Femur (tissue), 1 donor: ENCODE data around the gene SF1.

Source experiments
- DNase-seq: peaks from one replicate; pipeline ENCODE4 v3.0.0-alpha.2; 2017

SF1 gene

DNA sequence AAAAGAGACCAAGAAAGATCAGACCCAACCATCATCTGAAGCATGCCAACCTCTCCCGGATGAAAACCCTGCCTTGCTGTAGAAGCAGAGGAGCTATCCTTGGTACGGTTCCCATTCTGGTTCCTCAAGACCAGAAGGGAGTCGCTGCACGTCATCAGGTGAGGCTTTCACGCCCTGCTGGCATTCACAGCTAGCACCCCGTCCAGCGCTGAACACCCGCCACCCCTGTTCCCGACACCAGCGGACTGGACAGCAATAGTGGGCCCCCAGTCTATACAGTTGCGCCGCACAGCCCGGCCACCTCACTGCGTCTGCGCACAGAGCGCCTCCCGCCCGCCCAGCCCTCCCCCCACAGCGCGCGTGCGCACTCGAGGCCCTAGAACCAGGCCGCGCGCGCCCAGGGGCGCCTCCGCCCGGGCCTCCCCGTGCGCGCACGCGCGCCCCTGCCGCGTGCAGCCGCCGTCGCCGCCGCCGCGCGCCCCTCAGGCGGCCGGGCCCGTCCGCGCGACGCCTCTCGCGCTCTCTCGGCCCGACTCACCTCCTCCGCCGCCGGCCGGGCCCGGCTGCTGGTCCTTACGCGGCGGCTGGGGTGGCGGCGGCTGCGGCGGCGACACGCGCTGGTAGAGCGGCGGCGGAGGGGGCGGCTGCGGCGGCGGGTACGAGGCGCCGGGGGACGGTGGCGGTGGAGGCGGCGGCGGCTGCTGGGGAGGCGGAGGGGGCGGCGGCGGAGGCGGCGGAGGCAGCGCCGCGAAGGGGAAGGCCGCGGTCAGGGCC lies 706 bp downstream of the SF1 start:
- peak; percentile 93 for DNase-seq

DNA sequence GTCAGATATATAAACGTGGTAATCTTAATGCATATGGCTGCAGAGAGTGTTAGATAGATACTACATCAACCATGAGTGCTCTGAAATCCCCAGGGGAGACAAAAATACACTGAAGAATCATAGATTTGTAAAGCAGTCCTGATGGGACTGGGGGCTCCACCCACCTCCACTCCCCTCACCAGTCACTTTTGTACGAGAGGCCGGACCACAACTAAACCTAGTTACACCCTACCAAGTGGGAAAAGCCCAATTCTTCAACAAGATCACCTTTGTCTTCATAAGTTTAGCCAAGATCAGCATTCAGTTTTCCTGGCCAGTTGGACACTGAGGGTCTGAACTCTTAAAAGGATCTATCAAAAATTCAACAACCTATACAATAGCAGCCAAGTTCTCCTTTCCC lies 1.5 kb downstream of the SF1 start:
- no peak for DNase-seq

DNA sequence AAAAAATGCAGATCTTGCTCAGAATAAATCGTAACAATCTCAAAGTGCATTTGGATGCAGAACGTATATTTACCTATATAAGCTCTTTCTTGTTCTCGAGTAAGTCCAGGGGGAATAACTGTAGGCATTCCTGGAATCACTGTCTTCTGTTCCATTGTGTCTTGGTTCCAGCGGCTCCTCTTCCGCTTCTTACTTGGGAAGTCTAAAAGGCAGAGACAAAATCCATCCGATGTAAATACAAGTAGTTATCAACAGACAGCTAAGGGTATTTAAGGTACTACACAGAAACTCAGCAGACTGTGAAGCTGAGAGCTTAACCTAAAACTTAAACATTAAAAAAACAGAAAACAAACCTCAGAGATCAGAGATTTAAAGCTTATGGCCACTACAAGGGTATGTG lies 1.9 kb downstream of the SF1 start:
- no peak for DNase-seq

DNA sequence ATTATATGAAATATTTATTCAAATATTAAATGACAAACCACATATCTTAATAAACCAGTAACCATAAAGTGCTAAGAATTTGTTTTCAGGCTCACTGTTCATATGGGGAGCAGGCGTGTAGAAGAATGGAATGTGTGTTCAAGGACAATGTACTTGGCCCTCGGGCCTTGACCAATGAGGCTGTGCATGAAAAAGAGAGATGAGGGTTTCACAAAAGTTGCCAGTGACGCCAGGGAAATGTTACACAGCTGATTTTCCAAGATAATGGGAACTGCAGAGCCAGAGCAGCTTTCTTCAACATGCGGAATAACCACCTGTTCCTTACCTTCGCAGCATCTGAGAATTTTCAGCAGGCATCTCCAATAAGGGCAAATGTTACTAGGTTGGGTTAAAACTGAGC lies 4.2 kb downstream of the SF1 start:
- no peak for DNase-seq

DNA sequence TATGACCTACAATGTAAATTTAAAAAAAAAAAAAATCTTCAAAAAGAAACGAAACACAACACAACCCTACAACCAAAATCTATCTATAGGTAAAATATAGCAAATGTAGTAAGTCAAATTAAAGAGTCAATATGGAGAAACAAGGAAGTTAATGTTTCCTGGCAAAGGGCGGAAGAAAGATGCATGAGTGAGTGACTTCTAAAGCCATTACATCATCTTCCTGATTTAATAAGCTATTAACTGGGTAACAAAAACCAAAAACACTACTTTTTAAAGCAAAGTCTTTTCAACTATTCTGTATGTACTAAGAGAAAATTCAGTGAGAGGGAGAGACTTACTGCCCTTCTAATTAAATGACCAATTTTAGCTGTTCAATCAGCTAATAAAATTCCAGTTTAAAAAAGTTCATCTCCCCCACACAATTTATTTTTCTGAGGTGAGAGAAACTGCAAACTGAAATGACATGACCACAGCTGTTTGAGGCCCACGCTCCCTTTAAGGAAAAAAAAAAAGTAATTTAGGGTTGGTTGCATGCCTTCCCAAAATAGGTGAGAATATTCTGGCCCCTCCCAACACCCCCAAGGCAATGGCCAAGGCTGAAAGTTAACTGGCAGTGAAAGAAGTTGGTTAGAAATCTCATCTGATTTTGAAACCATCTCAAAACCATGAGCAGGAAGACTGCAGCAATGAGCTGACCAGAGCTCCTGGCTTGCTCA lies 5.9 kb downstream of the SF1 start:
- no peak for DNase-seq

DNA sequence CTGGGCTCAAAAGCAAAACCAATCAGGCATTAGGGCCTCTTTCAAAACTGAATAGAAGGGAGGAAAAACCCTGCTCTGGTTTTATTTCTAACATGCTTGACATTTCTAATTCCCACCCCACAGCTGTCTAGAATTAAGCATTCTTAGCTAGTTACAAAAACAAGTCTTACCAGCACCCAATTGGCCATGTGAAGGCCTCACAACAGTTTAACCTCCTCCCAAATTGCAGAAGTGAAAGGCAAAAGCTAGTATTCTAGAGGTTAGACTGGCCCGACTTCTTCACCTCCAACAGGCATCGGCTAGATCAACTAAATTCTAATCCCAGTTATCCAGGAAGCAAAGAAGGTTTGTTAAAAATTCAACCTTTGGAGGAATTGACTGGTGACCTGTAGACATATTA lies 6.5 kb downstream of the SF1 start:
- no peak for DNase-seq

DNA sequence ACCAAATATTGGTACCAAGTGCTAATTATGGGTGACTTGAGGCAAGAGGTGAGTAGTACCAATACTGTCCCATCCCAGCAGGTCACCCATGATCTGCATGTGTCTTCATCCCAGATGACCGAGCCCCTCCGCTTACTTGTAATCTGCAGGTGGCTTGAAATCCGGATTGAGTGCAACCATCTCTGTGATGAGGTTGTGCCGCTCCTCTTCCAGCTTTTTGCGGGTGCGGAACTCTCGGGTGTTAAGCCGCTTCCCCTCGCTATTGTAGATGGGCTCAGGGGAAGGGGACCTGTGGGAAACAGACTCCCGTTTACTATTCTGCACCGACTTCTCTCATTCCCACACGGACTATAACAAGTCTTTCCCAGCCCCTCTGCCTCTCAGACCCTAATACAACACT lies 8.2 kb downstream of the SF1 start:
- no peak for DNase-seq

DNA sequence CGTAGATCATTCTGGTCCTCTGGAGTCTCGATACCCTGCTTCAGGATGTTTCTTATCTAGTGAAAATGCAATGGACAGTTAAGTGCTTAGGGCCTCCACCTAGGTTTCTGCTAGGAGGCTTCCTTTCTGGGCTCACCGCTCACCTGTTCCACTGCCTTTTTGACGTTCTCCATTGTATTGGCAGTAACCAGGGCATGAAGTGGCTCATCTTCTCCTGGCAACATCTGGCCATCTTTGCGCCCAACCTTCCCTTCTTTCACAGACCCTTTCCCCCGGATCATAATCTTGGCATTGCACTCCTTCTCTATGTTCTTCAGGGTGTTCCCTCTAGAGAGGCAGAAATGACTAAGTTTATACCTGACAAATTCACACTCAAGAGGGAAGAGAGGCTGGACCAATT lies 9.1 kb downstream of the SF1 start:
- no peak for DNase-seq

DNA sequence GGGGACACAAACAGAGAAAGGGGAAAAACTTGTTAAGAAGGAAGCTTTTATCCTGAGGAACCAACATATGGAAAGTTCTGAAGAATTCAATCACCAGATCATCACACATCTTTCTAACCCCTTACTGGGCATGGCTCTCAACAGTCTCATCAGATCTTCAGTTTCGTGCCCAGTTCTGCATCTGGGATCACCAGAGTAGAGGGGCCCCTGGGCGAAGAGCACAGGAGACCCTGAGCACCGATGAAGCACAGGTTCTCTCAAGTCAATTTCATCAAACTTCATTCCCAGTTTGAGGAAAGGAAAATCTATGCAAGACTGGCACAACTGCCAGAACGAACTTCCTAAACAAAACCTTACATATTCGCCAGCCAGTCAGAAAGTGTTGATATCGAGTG lies 10.0 kb downstream of the SF1 start:
- DNase-seq = no peak

DNA sequence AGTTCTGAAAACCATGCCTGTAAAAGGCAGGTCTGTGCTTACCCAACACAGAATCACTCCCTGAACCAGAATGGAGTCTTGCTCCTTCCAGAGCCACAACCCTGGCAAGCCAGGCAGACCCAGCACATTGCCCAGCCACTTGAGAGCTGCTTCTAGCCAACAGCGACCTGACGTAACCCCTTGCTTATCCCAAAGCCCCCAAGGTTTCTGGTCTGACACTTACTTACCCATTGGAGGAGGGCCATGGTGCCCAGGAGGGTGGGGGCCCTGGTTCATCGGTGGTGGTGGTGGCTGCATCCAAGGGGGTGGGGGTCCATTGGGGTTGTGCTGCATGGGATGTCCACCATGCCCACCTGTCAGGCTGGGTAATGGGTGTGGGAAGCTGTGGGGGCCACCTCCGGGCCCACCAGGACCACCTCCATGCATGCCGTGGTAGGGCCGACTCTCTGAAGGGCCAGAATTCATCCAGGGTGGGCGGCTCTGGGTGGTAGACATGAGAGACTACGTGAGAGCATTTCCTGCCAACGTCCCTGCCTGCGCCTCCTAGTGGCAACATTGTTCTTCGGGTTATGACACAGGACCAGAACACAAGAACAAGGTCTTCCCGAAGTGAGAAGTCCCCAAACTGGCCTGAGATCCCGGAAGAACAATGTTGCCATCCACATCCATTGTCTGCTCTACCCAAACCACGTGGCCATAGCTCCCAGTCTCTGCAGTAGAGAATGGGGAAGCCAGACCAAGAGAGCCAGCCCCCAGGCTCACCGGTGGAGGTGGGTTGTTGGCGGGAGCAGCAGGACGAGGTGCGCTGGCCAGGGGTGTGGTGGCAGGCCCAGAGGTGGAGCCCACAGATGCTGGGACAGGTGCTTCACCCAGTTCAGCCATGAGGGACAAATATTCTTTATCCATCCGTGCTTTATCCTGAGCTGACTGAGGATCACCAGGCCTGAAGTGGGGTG lies 10.7 kb downstream of the SF1 start:
- peak; percentile 74 for DNase-seq

DNA sequence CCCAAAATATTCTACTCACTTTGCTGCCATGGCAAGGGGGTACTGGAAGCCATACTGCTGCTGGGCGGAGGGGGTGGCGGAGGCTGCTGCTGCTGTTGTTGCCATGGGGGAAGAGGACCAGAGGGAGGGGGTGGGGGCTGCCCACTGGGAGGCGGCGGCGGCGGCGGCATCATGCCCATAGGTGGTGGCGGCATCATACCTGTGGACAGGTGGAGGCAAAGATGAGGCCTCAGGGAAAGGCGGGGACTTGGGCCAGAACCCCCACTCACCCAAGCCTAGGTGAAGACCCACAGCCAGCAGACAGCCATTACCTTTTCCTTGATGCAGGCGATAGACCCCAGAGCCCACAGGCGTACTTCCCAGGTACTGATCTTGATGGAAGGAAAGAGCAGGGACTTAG lies 11.5 kb downstream of the SF1 start:
- DNase-seq = no peak

DNA sequence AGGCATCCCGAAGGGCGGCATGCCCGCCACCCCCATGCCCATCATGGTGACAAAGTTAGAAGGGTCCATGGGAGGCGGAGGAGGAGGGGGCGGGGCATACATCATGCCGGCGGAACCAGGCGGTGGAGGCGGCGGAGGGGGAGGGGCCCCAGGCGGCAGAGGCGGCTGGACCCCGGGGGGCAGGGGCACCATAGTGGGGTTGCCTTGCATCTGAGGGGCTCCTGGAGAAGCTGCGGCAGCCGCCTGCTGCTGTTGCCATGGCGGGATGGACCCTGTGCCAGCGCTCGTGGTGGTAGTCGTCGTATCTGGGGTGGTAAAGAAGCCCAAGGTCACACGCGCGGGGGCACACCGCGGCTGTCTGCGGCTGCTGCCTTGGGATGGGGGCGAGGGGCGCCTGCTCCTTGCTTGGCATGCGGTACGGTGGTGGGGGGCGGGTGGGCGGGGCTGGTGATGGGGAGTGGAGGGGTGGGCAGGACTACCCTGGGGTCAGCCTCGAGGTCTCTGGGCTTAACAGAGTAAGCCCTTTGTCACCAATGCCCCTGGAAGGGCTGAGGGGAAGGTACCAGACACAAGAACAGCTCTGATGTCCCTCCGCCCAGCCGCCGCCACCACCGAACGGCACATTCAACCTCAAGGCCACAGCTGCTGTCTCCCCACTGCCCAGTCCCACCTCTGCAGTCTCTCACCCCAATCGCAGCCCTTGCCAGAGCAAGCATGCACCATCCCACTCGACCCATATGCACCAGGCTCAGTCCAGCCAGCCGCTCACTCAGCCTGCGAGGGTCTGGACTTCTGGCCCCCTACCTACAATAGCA lies 12.3 kb downstream of the SF1 start:
- DNase-seq = no peak

DNA sequence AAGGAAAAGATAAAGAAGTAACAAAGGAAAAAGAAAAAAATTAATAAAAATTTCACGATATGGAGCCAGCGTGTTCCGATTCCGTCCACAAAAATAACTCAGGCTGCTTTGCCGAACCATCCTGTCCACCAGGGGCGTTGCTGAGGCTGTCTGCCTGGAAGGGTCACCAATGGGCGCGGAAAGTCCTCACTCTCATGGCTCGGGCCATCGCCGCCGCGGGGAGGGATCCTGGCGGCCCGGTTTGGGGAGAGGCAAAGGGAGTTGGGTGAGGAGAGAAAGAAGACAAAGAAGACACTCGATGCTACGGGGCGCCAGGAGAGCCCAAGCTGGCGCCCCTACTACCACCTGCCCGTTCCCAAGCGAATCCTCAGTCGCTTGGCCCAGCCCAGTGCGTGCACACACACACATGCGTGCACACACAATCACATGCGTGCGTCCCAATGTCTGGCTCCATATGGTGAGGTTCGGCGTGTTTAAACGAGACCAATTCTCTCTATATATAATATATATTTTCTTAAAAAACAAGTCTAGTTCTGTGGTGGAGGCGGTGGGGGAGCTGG lies 13.0 kb downstream of the SF1 start:
- DNase-seq = no peak

DNA sequence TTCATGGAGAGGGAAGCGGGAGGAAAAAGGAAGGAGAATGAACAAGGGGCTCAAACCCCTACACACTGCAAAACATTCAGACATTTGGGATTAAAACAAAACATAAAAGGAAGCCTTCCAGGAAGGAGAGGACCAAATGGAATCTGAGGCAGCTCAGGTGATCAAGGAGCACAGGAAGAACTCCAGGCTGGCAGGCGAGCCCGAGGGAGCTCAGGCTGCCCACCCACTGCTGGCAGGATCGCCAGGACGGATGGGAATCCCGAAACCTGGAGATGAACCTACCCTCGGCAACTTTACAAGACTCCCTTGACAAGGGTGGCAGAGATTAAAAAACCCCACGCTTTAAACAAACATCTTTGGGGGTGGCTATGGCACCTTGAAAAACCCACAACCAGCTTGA lies 13.6 kb downstream of the SF1 start:
- no peak for DNase-seq

DNA sequence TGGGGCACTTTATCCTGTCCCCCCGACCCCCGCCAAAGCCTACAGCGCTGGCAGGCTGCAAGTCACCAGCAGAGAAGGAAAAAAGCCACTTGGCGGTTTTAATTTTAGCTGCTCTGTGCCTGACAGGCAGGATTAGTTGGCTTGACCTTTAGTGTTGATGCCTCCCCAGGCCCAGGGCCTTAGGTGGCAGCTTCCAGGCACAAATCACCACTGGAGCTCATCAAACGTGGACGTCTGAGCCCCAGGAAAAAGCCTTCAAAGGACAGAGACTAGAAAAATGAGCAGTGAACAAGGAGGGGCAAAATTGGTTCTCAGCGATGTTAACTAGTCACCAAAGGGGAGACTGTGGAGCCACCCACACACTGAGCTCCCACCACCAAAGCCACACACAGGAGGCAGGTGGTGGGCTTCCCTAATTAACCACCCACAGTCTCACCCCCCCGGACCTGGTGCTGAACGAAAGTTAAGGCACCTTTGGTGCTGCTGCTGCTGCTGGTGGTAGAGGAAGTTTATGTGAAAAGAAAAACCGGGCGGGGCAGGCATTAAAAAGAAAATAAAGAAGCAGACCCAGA lies 14.2 kb downstream of the SF1 start:
- no peak for DNase-seq

DNA sequence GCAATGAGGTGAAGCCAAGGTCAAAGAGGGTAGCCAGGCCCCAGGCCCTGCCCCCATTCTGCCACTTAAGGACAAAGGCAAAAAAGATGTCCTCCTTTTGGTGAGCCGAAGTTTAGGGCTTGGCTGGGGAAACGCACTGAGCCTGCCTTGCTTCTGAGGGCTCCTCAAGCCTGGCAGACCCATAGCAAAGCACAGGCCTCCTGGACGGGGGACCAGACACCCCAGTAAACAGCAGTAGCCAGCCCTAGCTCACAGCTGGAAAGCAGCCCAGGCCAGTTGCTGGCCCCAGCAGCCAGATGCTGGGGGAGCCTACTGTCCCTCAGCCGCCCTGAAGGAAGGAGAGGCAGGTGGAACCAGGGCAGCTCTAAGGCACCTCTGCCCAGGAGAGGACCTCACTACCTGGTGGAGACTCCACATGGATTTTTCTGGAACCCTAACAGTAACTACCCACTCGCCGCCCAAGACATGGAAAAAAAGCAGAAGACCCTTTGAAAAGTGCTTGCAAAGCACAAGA lies 14.8 kb downstream of the SF1 start:
- DNase-seq = no peak

DNA sequence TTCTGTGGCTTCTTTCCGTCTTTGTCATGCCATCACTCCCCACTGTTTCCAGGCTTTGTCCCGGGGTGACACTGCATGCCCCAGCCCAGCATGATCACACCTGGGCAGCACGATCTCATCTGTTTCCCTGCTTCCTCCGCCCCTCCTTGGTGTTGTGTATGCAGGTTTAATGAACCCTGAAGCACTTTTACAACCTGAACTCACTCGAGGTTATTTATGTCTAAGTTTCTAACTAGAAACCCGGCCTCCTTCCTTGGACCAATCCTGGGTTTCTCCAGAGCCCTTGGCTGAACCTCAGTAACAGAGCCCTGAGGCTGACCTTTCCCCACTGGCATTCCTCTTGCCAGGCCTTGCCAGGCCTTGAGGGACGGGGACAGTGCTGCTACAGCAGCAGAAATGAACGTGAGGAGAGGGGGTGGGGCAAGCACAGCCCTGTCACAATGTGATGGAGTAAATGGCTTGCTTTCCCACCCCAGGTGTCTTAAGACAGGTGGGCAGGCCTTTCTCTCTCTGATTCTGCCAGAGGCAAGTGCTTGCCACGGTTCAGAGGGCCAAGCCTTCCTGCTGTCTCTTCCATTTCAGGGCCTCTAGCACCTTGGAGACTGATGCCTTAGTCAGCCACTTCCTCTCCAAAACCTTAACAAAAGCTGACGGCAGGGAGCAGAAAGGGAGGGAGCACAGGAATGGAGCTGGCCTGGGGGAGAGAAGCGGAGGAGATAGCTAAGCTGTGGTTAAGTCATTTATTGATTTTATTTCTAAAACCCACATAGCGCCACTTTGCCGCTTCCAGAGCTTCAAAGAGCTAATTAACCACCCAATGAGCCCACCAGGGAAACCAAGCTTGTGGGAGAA lies 15.4 kb downstream of the SF1 start:
- DNase-seq = no peak

DNA sequence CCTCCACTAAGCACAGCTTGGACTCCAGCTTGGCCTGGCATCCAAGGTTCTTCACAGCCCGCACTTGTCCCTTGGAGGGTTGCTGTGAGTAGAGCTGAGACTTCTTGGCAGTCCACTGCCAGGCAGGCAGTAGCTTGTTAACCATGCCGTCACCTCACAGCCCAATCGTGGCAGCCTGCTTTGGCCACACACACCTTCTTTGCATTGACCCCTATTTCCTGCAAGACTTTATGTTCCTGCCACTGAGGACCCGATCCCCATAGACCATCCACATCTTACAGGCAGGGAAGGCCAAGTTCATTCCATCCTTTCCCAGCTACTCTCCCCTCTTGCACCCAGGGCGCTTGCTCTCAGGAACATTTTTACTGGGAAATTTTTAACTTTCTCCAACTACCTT lies 16.1 kb downstream of the SF1 start:
- no peak for DNase-seq

DNA sequence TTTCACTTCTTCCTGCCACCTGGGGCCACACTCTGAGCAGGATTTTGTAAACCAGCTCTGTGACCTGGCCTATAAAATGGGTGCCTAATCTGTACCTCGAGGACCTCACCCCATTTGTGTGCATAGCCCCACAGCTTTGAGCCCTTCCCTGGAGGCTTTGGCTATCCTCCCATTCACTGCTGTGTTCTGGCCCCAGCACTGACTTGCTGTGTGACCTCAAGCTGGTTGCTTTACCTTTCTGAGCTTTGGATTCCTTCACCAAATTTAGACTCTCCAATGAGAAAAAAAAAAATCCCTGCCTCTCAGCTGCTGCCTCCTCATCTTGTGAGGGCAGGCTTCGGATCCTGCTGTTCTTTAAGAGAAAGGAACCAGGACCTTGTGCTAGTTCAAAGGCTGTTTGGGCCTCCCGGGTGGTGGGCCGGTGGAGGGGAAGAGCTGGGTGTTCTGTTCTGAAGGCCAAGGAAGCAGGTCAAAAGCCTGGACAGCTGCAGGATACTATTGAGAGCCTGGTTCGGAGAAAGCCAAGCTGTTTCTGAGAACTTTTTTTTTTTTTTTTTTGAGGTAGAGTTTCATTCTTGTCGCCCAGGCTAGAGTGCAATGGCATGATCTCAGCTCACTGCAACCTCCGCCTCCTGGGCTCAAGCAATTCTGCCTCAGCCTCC lies 17.5 kb downstream of the SF1 start:
- no peak for DNase-seq
